Activated T-cell treated with anti-CD3 and anti-CD28 coated beads for 4 hours (primary cell): Measurements from ENCODE around the gene HNRNPC.
"Not testable (repeated sequence)": the region's sequence is repeated elsewhere in the genome, so short reads cannot be mapped to it uniquely, and the experiment has no call there.

Experiments
- DNase-seq: peaks from one replicate; pipeline ENCODE4 v3.0.0-alpha.2; 2020

Gene HNRNPC

GRCh38 chr14:21268617-21269251, 508 bp downstream of the HNRNPC start:
- DNase-seq, result no peak

GRCh38 chr14:21267886-21268616, 1.2 kb downstream of the HNRNPC start:
- no peak for DNase-seq

- DNase-seq, result no peak
Measured at GRCh38 chr14:21267431-21267845, 1.8 kb downstream of the HNRNPC start.

DNA sequence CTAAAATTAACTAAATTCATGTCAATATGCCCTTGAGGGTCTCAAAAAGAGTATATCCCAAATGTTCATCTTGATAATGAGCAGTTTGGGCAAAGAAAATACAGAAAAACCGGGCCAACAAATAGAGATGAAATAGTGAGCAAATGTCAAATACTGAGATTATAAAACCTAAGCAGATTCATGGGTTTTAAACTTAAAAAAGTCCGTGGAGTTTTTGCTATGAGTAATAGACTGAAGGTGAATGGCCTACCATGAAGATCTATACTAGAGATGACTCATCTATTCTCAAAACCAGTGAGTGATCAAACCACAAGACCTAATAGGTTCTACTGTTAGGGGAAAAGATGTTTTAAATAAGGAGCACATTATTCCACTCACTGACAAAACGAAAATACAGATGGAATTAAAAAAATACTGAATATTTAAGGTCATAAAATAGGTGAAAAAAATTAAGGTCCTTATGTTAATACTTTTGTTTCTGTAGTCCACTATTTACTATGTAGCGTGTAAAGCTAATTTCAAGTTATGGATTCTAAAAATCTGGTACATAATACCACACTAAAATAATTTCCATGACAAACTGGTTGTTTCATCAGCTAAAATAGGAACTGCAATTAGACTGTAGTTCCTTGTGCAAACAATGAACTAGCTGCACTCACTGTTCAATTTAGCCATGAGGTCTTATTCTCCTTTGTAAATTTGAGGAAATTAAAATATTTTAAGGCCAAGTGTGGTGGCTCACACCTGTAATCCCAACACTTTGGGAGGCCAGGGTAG, 5.0 kb downstream of the HNRNPC start:
- no peak for DNase-seq

- DNase-seq, result no peak
Measured at GRCh38 chr14:21263284-21264024, 5.8 kb downstream of the HNRNPC start.

- no peak for DNase-seq
Measured at GRCh38 chr14:21262410-21262809, 6.8 kb downstream of the HNRNPC start.

DNA sequence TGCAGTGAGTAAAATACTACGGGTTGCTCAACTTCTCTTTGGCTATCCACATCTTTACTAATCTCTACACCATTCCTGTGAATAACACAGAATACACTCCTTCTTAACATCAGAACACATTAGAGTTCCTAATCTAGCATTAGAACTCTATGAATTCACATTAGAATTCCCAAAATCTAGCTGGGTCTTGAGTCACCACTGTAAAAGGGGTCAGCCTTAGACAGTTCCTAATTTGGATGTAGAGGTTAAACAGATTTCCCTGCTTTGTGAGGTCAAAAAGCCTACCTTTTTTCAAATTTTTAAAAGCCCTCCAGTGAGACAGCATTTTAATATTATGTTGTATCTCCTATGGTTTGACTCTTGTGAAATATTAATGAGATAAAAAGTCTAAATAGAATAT, 7.4 kb downstream of the HNRNPC start:
- DNase-seq, result no peak

- no peak for DNase-seq
Measured at GRCh38 chr14:21258889-21259787, 10.1 kb downstream of the HNRNPC start.

GRCh38 chr14:21258005-21258888, 11.0 kb downstream of the HNRNPC start:
- DNase-seq, result no peak

DNA sequence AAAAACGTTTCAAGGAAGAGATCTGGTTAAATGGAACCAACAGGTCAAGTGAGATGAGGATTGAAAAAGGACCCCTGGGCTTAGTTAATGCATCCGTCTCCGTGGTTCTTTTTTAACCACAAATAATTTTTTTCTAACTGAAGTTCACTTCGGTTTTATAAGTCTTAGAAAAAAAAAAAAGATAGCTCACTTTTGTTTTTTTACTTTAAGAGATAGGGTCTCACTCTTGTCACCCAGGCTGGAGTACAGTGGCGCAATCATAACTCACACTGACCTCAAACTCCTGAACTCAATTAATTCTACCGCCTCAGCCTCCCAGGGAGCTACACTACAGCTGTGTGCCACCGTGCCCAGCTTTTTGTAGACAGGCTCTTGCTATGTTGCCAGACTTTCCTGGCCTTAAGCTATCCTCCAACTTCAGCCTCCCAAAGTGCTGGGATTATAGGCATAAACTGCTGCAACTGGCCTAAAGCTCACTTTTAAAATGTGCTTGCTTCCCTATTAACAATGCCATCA, 11.8 kb downstream of the HNRNPC start:
- DNase-seq, result no peak

- DNase-seq, result no peak
Measured at GRCh38 chr14:21256539-21257393, 12.5 kb downstream of the HNRNPC start.

DNA sequence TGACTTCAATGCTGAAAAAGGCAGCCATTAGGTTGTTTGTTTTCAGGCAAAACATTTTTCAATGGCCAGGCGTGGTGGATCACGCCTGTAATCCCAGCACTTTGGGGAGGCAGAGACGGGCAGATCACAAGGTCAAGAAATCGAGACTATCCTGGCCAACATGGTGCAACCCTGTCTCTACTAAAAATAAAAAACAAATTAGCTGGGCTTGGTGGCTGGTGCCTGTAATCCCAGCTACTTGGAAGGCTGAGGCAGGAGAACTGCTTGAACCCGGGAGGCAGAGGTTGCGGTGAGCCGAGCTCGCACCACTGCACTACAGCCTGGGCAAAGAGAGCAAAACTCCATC, 13.2 kb downstream of the HNRNPC start:
- not testable (repeated sequence) for DNase-seq

DNA sequence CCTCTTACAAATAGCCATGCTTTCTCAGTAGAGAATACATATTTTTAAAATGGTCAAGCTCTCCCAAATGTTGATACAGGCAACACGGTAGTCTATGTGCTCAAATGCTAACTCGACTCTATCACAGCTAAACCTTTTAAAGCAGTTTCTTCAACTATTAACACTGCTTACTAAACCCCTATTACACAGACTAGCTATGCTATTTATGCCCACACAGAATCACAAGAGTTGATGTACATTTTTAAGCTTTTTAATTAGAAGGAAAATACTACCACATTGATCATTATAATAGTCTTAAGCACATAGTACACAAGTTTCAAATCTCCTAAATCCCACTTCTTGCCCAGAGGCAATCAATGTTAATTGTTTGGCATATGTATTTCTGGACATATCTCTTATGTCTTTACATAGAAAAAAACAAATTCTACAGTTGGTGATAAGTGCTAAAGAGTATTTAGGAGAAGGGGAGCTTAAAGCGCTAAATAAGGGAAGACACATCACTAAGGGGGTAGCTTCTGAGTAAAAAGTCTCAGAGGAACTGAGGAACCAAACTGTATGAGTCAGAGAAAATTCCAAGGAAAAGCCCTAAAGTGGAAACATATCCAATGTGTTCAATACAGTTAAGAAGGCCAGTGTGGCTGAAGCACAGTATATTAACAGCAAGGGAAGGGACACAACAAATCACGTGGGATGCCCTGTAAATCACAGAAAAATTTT, 13.7 kb downstream of the HNRNPC start:
- DNase-seq, result no peak

DNA sequence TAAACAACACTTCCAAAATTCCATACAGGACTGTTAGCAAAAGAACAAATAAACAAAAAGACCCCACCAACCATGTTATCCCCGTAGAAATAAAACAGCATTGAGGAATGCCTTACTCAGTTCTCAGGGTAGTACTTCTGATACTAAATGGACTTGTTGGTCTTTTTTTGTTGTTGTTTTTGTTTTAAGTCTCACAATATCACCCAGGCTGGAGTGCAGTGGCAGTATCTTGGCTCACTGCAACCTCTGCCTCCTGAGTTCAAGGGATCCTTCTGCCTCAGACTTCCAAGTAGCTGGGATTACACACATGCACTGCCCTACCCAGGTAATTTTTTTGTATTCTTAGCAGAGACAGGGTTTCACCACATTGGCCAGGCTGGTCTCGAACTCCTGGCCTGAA, 17.1 kb downstream of the HNRNPC start:
- DNase-seq, result no peak

GRCh38 chr14:21251215-21251614, 18.0 kb downstream of the HNRNPC start:
- no peak for DNase-seq

- no peak for DNase-seq
Measured at GRCh38 chr14:21248739-21249411, 20.4 kb downstream of the HNRNPC start.

- no peak for DNase-seq
Measured at GRCh38 chr14:21248338-21248737, 20.9 kb downstream of the HNRNPC start.

DNA sequence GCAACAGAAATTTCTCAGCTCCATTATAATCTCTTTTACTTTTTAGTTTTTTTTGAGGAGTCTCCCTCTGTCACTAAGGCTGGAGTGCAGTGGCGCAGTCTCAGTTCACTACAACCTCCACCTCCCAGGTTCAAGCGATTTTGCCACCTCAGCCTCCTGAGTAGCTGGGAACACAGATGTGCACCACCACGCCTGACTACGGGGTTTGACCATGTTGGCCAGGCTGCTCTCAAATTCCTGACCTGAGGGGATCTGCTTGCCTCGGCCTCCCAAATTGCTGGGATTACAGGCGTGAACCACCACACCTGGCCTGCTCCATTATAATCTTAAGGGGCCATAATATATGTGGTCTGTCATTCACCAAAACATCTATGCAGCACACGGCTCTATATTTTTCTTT, 23.4 kb downstream of the HNRNPC start:
- DNase-seq, result no peak

GRCh38 chr14:21244544-21244943, 24.7 kb downstream of the HNRNPC start:
- DNase-seq, result no peak
